HG02571 (cell line): ENCODE results near the gene SFPQ.
"Not testable (repeated sequence)": the region's sequence is repeated elsewhere in the genome, so short reads cannot be mapped to it uniquely, and the experiment has no call there.

Experiments
- ATAC-seq: cut with Tn5 transposase; IDR thresholded peaks from one replicate; pipeline ENCODE4 v1.9.1; 2021; ENCODE audit warnings: mild to moderate bottlenecking, moderate library complexity; ENCODE audit not compliant: unreplicated experiment

Gene SFPQ

DNA sequence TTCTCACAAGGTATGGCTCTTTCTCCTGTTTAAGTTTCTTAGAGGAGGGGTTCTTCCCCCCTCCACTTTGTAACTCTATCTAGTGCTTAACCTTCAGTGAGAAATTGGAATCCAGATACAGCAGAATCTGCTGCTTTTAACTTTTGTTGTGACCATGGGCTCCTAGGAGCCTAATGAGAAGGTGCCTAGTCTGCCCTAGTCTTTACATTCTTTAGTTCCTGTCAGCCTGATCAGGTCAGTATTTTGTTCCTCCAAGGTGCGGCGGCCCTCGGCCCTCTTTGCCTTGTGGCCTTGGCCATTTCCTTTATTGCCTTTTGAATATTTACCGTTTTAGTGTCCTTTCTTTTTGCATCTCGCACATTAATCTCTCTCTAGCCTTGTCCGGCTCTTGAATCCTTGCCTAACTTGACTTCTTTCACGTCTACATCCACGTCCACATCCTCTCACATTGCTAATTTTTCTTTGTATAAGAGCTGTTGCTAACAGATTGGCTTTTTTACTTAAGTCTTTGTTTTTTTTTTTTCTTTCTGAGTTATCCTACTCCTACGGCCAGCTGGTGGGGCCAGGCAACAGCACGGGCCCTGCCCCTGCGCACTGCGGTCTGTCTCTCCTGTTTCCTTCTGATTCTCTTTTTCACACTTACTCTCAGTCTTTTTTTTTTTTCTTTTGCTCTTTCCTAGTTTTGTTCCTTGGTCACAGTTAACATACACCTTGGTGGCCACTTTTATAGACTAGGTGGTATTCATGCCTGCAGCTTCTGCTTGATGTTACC is 49.0 kb downstream of the SFPQ start:
- ATAC-seq = no peak

DNA sequence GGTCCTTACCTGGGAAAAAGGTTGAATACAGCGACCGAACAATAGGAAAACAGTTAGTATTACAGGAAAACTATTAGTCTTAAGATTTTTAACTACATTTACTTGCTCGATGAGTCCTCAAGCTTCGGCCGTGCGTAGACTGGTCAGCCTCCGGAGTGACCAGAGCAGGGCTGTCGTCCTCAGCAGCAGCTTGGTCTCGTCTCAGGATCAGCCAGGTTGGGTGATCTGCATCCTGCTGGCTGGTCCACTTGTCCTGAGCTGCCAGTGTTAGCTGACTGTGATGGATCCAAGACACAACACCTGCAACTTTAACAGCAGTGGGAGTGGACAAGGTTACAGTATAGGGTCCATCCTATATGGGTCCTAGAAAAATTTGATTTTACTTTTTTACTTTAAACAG is 50.2 kb downstream of the SFPQ start:
- not testable (repeated sequence) for ATAC-seq

DNA sequence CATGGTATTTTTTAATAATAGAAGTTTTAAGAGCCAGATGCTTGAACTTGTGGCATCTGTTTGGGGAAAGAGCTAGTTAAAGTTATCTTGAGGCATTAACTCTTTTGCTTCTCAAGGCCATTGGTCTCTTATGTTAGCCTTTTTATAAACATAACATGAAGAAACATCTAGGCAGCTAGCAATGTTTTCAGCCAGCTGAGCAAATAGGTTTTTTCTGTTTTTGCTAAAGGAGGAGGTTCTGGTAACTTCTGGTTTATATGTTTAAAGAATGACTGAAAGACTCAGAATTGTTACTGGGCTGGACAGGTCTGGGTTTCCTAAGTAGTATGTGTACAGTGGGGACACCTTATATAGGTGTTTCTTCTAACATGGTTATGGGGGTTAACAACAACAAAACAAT is 50.7 kb downstream of the SFPQ start:
- ATAC-seq = not testable (repeated sequence)

DNA sequence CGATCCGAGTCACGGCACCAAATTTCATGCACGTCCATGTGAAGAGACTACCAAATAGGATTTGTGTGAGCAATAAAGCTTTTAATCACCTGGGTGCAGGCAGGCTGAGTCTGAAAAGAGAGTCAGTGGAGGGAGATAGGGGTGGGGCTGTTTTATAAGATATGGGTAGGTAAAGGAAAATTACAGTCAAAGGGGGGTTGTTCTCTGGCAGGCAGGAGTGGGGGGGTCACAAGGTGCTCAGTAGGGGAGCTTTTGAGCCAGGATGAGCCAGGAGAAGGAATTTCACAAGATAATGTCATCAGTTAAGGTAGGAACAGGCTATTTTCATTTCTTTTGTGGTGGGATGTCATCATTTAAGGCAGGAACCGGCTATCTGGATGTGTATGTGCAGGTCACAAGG is 55.4 kb downstream of the SFPQ start:
- ATAC-seq = not testable (repeated sequence)

DNA sequence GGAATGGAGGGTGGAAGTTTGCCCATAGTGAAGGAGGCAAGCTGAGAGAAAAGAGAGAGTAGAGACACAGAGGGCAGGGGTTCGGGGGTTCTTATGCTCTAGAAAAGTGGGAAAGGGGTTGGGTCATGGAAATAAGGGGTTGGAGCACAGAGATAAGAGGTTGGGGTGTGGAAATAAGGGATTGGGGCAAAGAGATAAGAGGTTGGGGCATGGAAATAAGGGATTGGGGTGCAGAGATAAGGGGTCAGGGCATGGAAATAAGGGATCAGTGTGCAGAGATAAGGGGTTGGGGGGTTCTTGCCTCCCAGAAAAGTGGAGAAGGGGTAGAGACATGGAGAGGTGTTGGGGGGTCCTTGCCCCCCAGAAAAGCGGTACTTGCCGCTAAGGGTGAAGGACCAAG is 56.2 kb downstream of the SFPQ start:
- ATAC-seq = no peak
